GM12878 (cell line): ENCODE results near the gene NMNAT3. TPM values are rescaled to one million over a fixed set of nuclear protein-coding genes. Genes with fewer than 3 reads are reported as not detected.

Experiments used
- ATAC-seq: fragments of 200-7000 bp; cut with Tn5 transposase; 3 replicates; pipeline ENCODE4 v1.9.1; 2020; ENCODE audit warnings: mild to moderate bottlenecking, moderate library complexity
- BruUV-seq: library from RNA; stranded (reverse); fragments of 400-500 nt; replicated peaks from 2 replicates; lab custom pipeline; 2021; lab: Mats Ljungman, UMichigan
- CTCF ChIA-PET: fragments of 300-600 bp; sonication (Branson Sonifier 250); formaldehyde crosslinking; extraction: SDS; loops from one replicate; lab custom pipeline; 2021; ENCODE audit warnings: inconsistent platforms; lab: Yijun Ruan, JAX
- POLR2A ChIA-PET: fragments of 350-600 bp; formaldehyde crosslinking; extraction: SDS; loops from one replicate; lab custom pipeline; 2021; ENCODE audit warnings: inconsistent platforms; lab: Charles Lee
- RAD21 ChIA-PET: fragments of 300-600 bp; sonication (Branson Sonifier 250); formaldehyde crosslinking; loops from one replicate; lab custom pipeline; 2023; ENCODE audit warnings: antibody characterized with exemption; ENCODE audit not compliant: unreplicated experiment; lab: Charles Lee
- SMC1A ChIA-PET: fragments of 300-600 bp; sonication (Branson Sonifier 250); formaldehyde crosslinking; loops from one replicate; lab custom pipeline; 2023; ENCODE audit not compliant: unreplicated experiment, uncharacterized antibody; lab: Charles Lee
- DNase-seq: peaks from one replicate; pipeline ENCODE4 v3.0.0-alpha.2; 2011; ENCODE audit warnings: low read depth, low spot score
- FAIRE-seq: peaks from 3 replicates; lab custom pipeline; 2011; peaks lifted over from hg19 to GRCh38; lab: Jason Lieb, UNC
- H2AFZ ChIP-seq: 2 replicates; pipeline ENCODE4 v1.6.0; 2011; ENCODE audit warnings: low read depth, low read length, control low read depth; ENCODE audit not compliant: control insufficient read depth
- H3K27ac ChIP-seq: 2 replicates; pipeline ENCODE4 v1.5.1; 2011; ENCODE audit warnings: control low read depth; ENCODE audit not compliant: control insufficient read depth, insufficient read depth
- H3K27me3 ChIP-seq, 2 experiments: replicated peaks in 1 of 2; 2 replicates each; pipeline versions ENCODE4 v1.6.0 to v1.6.1; 2011; ENCODE audit warnings: low read length in 1 of 2; ENCODE audit not compliant: control insufficient read depth in 2 of 2, insufficient read depth in 2 of 2
- H3K36me3 ChIP-seq, 2 experiments: 2 replicates each; pipeline ENCODE4 v1.5.1; 2011; ENCODE audit warnings: low read length in 1 of 2; ENCODE audit not compliant: control insufficient read depth in 2 of 2, insufficient read depth in 2 of 2
- H3K4me1 ChIP-seq: 2 replicates; pipeline ENCODE4 v1.6.1; 2011; ENCODE audit warnings: mild to moderate bottlenecking, low read length, moderate library complexity, mixed read lengths; ENCODE audit not compliant: control insufficient read depth, insufficient read depth
- H3K4me2 ChIP-seq: 2 replicates; pipeline ENCODE4 v1.6.0; 2011; ENCODE audit warnings: control low read depth; ENCODE audit not compliant: control insufficient read depth, insufficient read depth
- H3K4me3 ChIP-seq: fragments of 200-600 bp; sonication (generic); 2 replicates; pipeline ENCODE4 v1.5.1; 2016
- H3K79me2 ChIP-seq: 2 replicates; pipeline ENCODE4 v1.6.0; 2011; ENCODE audit warnings: low read length; ENCODE audit not compliant: control insufficient read depth, insufficient read depth
- H3K9ac ChIP-seq: 2 replicates; pipeline ENCODE4 v1.8.0; 2011; ENCODE audit warnings: low read length, control low read depth, mixed read lengths; ENCODE audit not compliant: control insufficient read depth, insufficient read depth
- H3K9me3 ChIP-seq: replicated peaks from 3 replicates; pipeline ENCODE4 v1.5.1; 2011; ENCODE audit warnings: mild to moderate bottlenecking, low read length; ENCODE audit not compliant: control insufficient read depth, insufficient read depth
- H4K20me1 ChIP-seq: 2 replicates; pipeline ENCODE4 v1.6.0; 2011; ENCODE audit not compliant: control insufficient read depth, insufficient read depth
- CBFB ChIP-seq: IDR thresholded peaks from 2 replicates; pipeline ENCODE4 v1.6.1; 2016; ENCODE audit warnings: antibody characterized with exemption, low read depth
- HDAC6 ChIP-seq: fragments of 200-600 bp; sonication (generic); IDR thresholded peaks from one replicate; pipeline ENCODE4 v1.8.0; 2017; ENCODE audit warnings: antibody characterized with exemption; ENCODE audit not compliant: unreplicated experiment
- KAT2A ChIP-seq: conservative IDR thresholded peaks from 2 replicates; pipeline ENCODE4 v1.6.1; 2011; ENCODE audit warnings: low read depth, low read length; ENCODE audit not compliant: control insufficient read depth
- LARP7 ChIP-seq: fragments of 450-650 bp; IDR thresholded peaks from 2 replicates; pipeline ENCODE4 v1.6.1; 2017; ENCODE audit warnings: mild to moderate bottlenecking
- MXI1 ChIP-seq: fragments of 150-350 bp; IDR thresholded peaks from 2 replicates; pipeline ENCODE4 v1.6.1; 2011; ENCODE audit warnings: low read depth, mild to moderate bottlenecking, inconsistent platforms, low read length, improper control_type of control experiment
- NFYA ChIP-seq: IDR thresholded peaks from 2 replicates; pipeline ENCODE4 v1.6.1; 2011; ENCODE audit warnings: low read depth, mild to moderate bottlenecking, low read length, improper control_type of control experiment, borderline replicate concordance
- NRF1 ChIP-seq: conservative IDR thresholded peaks from 2 replicates; pipeline ENCODE4 v1.6.1; 2011; ENCODE audit warnings: mild to moderate bottlenecking, low read depth, low read length, improper control_type of control experiment
- POU2F2 ChIP-seq: IDR thresholded peaks from 3 replicates; pipeline ENCODE4 v1.6.1; 2011; ENCODE audit warnings: low read depth, mild to moderate bottlenecking, low read length, borderline replicate concordance
- RELB ChIP-seq: fragments of 450-650 bp; IDR thresholded peaks from 2 replicates; pipeline ENCODE4 v1.6.1; 2017; ENCODE audit warnings: low read depth, mild to moderate bottlenecking, moderate library complexity
- STAT3 ChIP-seq: IDR thresholded peaks from 2 replicates; pipeline ENCODE4 v1.6.1; 2011; ENCODE audit warnings: low read depth, low read length, improper control_type of control experiment
- SUZ12 ChIP-seq: fragments of 200-600 bp; sonication (generic); IDR thresholded peaks from one replicate; pipeline ENCODE4 v1.6.1; 2018; ENCODE audit warnings: antibody characterized with exemption, mild to moderate bottlenecking; ENCODE audit not compliant: unreplicated experiment
- TCF7 ChIP-seq: IDR thresholded peaks from 2 replicates; pipeline ENCODE4 v1.6.1; 2014; ENCODE audit warnings: antibody characterized with exemption, borderline replicate concordance
- YY1 ChIP-seq: IDR thresholded peaks from 2 replicates; pipeline ENCODE4 v1.6.1; 2011; ENCODE audit warnings: low read depth, mild to moderate bottlenecking, low read length
- WGBS: methylation state at CpG from one replicate; pipeline ENCODE4 v1.1.6; 2016; ENCODE audit warnings: low lambda C conversion rate; ENCODE audit not compliant: insufficient replicate concordance, insufficient coverage; ENCODE audit errors: missing lambda C conversion rate; 5-methylcytosine and 5-hydroxymethylcytosine counted together
- in situ Hi-C: fragments of 300-500 bp; cut with MboI; formaldehyde crosslinking; loops from 9 replicates; pipeline ENCODE4 v1.14.3; 2018; ENCODE audit warnings: mixed read lengths
- intact Hi-C: fragments of 100-400 bp; cut with micrococcal nuclease; formaldehyde crosslinking; loops from one replicate; pipeline ENCODE4 v1.14.2; 2022; ENCODE audit not compliant: unreplicated experiment
- polyA plus RNA-seq, 11 experiments: library from polyadenylated mRNA; depleted of rRNA in 4 of 11; unstranded in 6 of 11; stranded (reverse) in 5 of 11; fragments of >200 nt; fragmentation: Nextera tagmentation in 4 of 11; fragmentation: Illumina TruSeq in 1 of 11; extraction: Ambion mirVana in 4 of 11; extraction: Trizol in 1 of 11; gene quantifications; 1 replicate in 1 of 11; 2 replicates in 10 of 11; pipeline versions ENCODE4 v1.2.1 to v1.2.3, GENCODE V29; 2011 to 2016; ENCODE audit warnings: inconsistent platforms in 2 of 11, missing spikeins in 2 of 11, low read depth in 1 of 11
- total RNA-seq, 4 experiments: library from RNA; depleted of rRNA in 3 of 4; stranded (reverse); fragments of >200 nt in 3 of 4; fragmentation: Illumina TruSeq in 1 of 4; extraction: Trizol in 1 of 4; gene quantifications; 2 replicates each; pipeline versions ENCODE4 v1.2.1 to v1.2.3, GENCODE V29; 2013 to 2021
- TF ChIP-seq, protein P1 (sequence below): IDR thresholded peaks from 2 replicates; pipeline ENCODE4 v1.6.1; 2011; ENCODE audit warnings: borderline replicate concordance, low read depth, mild to moderate bottlenecking, moderate library complexity, mixed read lengths, low read length; ENCODE audit not compliant: insufficient read depth; ENCODE audit errors: extremely low read length

NMNAT3 gene
- total and polyA plus RNA-seq, 10 of the 15 experiments (the other 5 are each of a cell fraction or from before 2014, with no cell fraction given) = under 0.01 to 0.92 (median 0.08) TPM; not detected in 4

DNA sequence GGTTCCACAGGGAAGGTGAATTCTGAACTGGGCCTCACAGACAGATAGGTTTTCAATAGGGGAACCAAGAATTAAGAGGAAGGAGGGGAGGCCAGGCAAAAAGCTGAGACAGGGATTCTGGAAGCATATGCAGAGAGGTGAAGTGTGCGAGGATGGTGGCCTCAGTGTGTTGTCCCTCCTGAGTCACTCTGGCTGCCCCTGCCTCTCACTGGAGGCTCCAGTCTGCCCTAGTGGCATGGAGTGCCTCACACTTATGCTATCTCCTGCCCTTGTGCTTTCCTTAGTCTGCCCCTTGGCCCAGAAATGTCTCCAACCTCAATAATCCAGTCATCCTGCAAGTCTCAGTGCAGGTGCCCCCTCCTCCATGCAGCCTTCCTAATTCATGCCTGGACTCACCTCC lies 106.1 kb downstream of the NMNAT3 start:
- no peak for ATAC-seq
- Histone ChIP-seq H2AFZ (no peak overlapping the region), H3K9ac (no peak overlapping the region), H3K27me3 (no peaks in the 10 kb centered on the region), H3K79me2 (no peaks in the 10 kb centered on the region), H3K36me3 (no peaks in the 10 kb centered on the region), H3K4me2 (no peak overlapping the region), H3K27ac (no peak overlapping the region), H3K4me3 (no peak overlapping the region), H4K20me1 (no peaks in the 10 kb centered on the region), H3K9me3 (no peaks in the 10 kb centered on the region), H3K4me1 (no peaks in the 10 kb centered on the region)
- DNase-seq = no peak
- POLR2A ChIA-PET = no interaction called here
- SMC1A ChIA-PET = no interaction called here
- RAD21 ChIA-PET = no interaction called here
- intact Hi-C loops = no loop called here
- in situ Hi-C loops = no loop called here
- FAIRE-seq = no peak
- WGBS = 100% methylated on average over 1 of the region's 1 CpG
- TF ChIP-seq SUZ12 (no peak), MXI1 (no peak), POU2F2 (no peak), CBFB (no peak), NRF1 (no peak), STAT3 (no peak), LARP7 (no peak), NFYA (no peak), YY1 (no peak), TCF7 (no peak), HDAC6 (no peak), KAT2A (no peak), RELB (no peak)
- TF ChIP-seq, protein P1, sequence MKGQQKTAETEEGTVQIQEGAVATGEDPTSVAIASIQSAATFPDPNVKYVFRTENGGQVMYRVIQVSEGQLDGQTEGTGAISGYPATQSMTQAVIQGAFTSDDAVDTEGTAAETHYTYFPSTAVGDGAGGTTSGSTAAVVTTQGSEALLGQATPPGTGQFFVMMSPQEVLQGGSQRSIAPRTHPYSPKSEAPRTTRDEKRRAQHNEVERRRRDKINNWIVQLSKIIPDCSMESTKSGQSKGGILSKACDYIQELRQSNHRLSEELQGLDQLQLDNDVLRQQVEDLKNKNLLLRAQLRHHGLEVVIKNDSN = no peak
- BruUV-seq = no TSS peak
- CTCF ChIA-PET = no interaction called here
